GM12874 (cell line): Measurements from ENCODE around the gene ZNF277.

Source experiments
- CTCF ChIP-seq: IDR thresholded peaks from 2 replicates; pipeline ENCODE4 v1.5.1; 2011; ENCODE audit warnings: low read depth, mild to moderate bottlenecking, control low read depth, low read length, moderate library complexity; ENCODE audit not compliant: insufficient read depth

The ZNF277 gene

GRCh38 chr7:112228632-112229031 lies 22.1 kb downstream of the ZNF277 start:
- TF ChIP-seq CTCF, result no peak

GRCh38 chr7:112232212-112232978 lies 25.9 kb downstream of the ZNF277 start:
- TF ChIP-seq CTCF, result no peak

GRCh38 chr7:112233048-112233697 lies 26.7 kb downstream of the ZNF277 start:
- no peak for TF ChIP-seq CTCF

- no peak for TF ChIP-seq CTCF
Observed at GRCh38 chr7:112234147-112234546, 27.7 kb downstream of the ZNF277 start.

- no peak for TF ChIP-seq CTCF
Observed at GRCh38 chr7:112236597-112236996, 30.1 kb downstream of the ZNF277 start.

- TF ChIP-seq CTCF, result no peak
Observed at GRCh38 chr7:112238330-112238729, 31.8 kb downstream of the ZNF277 start.

- TF ChIP-seq CTCF, result no peak
Observed at GRCh38 chr7:112238852-112239610, 32.5 kb downstream of the ZNF277 start.
